RPMI7951 (cell line): ENCODE results near the gene KRT1. TPM values are rescaled to one million over a fixed set of nuclear protein-coding genes. Genes with fewer than 3 reads are reported as not detected.
"Not testable (repeated sequence)": the region's sequence is repeated elsewhere in the genome, so short reads cannot be mapped to it uniquely, and the experiment has no call there.

Experiments
- DNase-seq: peaks from one replicate; pipeline ENCODE4 v3.0.0-alpha.2; 2012; ENCODE audit warnings: low read depth
- total RNA-seq: library from RNA; depleted of rRNA; stranded (reverse); fragments of >200 nt; shearing (Covaris generic); gene quantifications from 2 replicates; pipeline ENCODE4 v1.2.3, GENCODE V29; 2014; rRNA removed

Gene KRT1
- total RNA-seq = not detected in 2 replicates

DNA sequence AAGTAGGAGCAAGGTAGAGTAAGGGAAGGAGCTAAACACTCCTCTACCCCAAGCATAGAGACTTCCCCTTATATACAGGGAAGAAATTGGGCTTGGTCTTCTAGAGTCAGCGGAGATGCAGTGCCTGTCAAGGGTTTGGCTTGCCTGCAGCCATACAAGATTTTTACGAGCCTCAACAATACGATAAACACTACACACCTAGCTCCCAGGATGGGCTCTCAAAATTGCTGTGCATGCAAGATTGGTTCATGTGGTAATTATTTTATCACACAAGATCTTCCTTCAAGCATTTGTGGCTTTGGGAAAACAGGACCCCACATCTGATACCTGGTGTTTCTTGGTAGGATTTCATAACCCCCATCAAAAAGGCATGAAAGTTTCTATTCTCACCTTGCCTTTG is at the start of gene KRT1:
TSS of gene KRT1 (minus strand) at position 45 of the 400 bp plus-strand sequence. CDS start 59 bp downstream, outside the sequence.
- no peak for DNase-seq

DNA sequence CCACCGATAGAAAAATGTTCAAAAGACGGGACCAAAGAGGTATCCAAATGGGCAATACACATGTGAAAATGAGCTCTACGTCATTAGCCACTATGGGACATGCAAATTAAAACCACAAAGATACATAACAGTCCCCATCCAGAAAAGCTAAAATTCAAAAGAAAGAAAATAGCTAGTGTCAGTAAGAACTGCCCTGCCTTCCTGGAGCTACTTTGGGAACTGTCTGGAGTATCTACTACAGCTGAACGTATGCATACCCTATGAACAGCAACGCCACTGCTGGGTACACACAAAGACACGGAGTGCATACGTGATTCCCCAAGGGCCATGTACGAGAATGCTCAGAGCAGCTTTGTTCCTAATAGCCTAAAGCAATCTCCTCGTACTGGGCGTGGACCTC is 48.9 kb upstream of the KRT1 start:
- no peak for DNase-seq

DNA sequence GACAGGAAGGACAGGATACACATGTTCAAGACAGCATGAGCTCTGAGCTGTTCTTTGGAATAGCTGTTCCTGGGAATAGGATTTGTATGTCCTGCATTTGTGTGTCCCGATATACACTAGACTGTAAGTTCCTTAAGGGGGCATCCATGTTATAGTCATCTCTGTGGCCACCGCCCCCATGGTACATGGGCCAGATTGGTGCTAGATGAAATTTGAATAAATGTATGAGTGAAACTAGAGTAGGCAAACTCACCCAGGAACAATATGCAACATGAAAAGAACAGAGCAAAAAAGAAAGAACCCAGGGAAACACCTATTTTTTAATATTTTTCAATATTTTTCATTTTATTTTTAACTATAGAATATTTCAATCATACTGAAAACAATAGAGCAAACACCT is 48.2 kb upstream of the KRT1 start:
- DNase-seq = no peak

DNA sequence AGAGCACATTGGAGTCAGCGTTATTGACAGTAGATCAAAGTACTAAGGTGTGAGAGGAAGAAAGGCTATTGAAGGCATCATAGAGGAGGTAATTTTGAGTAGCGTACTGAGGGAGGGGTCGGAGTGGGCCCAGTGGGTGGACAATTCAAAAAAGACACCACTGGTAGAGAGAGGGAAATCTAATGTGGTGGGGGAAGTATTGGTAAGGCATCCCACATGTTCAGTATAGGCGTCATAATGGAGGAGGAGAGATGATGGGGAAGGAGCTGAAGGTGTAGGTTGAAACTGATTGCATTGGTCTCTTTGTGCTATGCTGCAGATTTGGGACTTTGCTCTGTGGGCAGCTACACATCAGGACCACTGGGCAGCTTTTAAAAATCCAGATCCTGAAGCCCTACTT is 46.8 kb upstream of the KRT1 start:
- DNase-seq = no peak

DNA sequence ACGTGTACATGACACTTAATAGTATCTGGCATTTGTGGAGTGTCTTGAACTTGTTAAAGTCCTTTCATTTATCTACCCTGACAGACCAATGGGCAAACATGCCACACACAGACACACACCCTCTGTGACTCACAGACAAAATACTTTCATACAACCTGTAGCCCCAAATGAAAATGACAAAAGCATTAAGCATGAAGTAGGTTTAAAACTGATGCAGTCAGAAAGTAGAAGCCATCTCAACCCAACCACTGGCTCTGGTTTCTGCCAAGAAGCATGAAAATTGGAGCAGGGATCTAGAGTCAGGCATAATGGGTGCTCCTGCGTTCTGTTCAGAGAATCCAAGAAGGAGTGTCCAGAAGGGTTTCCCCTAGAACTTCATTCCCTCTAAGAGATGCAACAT is 46.2 kb upstream of the KRT1 start:
- no peak for DNase-seq

DNA sequence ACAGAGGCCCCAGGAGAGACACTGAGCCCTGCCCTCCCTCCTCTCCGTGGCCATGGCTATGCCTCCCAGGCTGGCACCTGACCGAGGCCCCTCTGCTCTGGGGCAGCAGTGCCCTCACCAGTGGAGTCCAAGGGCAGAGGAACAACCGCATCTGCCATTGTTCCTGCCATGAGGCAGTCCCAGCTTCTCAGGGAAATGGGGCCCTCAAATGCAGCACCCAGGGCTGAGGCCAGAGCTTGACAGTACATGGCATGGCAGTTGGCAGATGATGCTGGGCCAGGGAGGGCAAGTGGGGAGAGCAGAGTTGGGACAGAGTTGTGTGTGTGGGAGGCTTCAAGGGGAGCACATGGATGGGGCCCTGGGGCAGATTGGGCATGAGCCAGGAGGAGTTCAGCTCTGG is 44.2 kb upstream of the KRT1 start:
- DNase-seq = no peak

DNA sequence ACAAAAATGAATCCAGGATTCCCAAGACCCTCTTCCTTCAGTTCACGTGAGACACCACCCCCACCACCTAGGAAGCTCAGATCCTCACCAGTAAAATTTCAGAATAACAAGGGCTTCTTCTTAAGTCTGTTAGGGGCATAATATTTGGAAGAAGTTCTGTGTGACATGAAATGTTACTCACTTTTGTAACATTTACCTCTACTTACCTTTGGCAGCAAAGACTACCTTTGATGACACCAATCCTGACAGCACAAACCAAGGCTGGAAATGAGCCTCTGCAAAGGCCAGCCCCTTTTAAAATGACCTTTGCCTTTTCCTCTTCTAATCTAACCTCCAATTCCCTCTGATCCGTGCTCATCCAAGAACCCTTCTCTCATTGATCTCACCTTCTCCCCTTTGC is 42.5 kb upstream of the KRT1 start:
- DNase-seq = no peak

DNA sequence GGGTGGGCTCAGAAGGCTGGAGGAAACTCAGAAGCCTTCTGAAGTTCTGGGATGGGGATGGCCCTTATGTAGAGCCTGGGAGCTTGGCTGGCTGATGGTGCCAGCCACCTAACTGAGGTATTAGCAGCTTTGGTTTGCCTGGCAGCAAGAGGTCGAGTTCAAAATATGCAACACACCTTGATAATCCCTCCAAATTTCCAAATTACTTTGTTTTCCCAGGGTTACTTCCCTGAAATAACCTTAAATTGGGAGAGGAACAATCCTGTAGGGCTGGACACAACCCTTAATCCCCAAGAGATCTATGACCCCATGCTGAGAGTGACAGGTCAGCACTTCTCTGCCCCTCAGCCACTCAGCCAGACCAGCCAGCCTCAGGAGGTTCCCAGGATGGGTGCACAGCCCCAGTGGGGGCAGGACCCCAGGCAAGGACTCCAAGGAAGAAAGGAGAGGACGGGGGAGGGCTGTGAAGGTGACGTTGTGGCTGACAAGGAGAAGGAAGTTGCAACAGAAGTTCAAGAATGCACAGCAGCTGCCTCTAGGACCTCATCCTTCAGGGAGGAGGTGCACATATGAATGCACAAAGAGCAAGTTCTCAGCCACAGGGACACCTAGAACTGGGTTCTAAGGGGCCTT is 41.7 kb upstream of the KRT1 start:
- no peak for DNase-seq

DNA sequence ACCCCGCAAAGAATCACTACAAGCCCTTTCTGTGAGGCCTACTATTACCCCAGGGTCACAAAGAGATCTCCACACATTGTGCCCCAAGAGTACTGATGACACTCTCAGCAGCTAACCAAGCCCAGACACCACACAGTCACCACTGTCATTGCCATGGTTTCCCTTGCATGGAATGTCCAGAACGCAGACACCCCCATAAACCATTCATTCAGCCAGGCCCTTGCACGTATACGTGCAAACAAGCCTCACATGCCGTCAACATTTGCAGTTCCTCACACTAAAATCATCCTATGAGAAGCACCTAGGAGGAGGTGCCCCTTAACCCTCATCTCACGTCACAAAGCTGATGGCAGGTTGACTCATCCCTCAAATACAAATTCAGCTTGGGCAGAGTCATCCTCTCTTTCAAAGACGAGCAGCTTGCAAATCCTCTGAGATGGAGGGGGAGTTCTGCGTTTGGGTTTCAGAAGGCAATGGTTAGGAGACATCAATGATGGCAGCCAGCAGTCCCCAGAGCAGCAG is 40.2 kb upstream of the KRT1 start:
- DNase-seq = no peak

DNA sequence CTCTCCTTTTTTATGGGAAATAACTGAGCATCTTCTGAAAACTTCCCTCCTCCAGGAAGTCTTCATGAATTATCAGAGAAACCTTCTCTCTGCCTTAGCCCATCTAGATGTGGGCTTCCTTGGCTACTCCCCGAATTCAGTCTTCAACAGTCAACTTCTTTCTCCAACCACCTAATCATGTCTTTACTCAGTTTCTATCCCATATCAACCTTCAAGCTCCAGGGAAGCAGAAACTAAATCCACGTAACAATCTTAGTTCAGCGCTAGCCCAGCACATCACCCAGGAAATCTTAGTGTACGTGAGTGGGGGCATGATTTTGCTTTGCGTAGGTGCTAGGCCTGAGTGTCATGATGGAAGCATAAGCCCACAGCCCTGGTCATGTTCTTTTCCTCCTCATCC is 35.9 kb upstream of the KRT1 start:
- no peak for DNase-seq

DNA sequence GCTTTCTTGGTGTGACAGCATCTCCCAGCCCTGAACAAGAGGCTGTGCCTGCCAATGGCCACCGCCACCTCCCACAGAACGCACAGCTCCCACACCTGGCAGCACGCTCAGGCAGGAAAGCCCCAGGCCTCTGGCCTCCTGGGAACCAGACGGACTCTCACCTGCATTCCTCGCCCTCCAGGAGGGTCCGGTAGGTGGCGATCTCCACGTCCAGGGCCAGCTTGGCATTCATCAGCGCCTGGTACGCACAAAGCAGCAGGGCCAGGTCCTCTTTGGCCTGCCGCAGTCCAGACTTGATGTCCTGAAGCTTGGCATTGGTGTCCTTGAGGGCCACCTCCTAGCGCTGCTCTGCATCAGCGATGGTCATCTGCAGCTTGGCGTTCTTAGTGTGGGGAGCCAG is 35.2 kb upstream of the KRT1 start:
- no peak for DNase-seq

DNA sequence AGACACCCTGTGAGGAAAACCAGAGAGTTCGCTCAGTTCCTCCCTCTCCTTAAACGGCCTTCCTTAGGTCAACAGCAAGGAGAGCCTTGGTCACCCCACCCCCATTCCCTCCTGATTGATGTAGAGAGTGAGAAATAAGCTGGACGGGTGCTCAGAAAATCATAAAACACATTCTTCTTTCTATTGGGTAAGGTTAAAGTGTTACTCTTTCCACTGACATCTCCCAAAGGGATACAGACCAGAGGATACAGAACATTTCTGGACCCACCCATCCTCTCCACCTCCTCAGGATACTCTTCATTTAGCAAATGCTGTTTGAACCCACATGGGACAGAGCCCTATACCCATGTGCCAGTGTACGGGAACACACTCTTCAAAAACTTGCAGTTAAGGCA is 34.7 kb upstream of the KRT1 start:
- DNase-seq = no peak

DNA sequence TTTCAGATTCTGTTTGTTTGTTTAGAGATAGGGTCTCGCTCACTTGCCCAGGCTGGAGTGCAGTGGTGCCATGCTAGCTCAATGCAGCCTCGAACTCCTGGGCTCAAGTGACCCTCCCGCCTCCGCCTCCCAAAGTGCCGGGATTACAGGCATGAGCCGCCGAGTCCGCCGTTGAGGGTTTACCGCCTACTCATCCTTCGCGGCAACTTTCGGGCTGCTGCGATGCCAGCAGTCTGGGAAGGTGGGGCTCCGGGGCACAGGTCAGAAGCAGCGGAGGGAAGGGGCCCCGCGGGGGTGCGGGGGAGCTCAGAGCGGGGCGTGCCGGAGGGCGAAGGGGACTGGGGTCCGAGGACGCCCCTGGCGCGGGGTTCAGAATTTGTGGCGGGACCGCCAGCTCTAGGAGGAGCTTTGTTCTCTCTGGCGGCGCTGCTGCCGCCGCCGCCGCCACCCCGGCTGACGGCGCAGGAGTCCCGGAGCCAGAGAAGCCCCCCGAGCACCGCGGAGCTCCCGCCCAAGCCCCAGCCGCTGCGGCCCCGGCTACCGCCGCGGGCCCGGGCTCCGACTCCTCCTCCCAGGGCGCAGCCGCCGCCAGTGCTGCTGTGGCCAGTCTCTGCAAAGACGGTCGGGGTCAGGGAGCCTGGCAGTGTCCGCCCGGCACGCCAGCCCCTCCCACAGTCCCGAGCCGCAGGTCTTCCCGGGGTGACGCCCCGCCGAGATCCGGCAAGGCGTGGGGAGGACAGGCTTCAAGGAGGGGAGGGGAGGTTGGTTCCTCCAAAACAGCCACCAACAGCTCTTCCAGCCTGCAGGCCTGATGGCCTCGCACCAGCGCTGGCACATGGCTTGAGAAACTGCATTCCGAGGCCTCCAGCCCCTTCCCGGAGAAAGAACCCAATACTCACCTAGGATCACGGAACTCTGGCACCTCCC is 34.0 kb upstream of the KRT1 start:
- peak; percentile 4 for DNase-seq

DNA sequence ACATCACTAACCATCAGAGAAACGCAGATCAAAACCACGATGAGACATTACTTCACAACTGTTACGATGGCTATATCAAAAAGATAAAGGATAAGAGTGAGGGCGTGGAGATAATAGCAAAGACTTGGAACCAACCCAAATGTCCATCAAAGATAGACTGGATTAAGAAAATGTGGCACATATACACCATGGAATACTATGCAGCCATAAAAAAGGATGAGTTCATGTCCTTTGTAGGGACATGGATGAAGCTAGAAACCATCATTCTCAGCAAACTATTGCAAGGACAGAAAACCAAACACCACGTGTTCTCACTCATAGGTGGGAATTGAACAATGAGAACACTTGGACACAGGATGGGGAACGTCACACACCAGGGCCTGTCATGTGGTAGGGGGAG is 31.9 kb upstream of the KRT1 start:
- DNase-seq = not testable (repeated sequence)

DNA sequence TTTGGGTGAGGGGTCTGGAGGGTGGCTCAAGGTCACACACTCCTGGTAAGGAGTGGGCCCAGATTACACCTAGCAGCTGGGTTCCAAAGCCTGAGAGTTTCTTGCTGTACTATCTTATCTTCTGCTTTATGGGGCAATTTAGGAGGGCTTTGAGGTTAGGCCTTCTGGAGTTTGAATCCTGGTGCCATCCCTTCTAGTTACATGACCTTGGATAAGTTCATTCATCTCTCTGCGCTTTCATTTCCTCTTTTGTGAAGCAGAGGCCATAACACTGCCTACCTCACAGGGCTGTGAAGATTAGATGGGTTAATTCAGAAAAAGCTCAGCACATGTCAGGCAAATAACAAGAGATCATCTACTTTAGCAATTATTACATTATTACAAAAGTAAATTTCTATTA is 30.5 kb upstream of the KRT1 start:
- no peak for DNase-seq

DNA sequence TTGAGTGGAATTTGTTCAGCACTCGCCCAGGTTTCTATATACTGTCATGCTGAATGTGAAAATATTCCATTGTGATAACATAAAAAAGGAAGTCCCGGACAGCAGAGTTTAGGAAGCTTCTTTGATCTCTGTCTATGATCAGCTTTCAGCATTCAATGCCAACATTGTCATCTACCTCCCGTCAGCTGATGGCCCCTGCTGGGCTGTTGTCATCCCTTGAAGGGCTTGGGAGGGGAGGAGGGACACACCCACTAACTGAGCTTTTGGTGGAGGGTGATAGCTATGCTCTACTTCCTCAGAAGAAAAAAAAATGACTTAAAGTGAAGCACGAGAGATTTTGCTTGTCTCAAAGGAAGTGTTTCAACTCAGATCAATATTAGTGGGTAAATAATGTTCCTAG is 27.8 kb upstream of the KRT1 start:
- DNase-seq = no peak

DNA sequence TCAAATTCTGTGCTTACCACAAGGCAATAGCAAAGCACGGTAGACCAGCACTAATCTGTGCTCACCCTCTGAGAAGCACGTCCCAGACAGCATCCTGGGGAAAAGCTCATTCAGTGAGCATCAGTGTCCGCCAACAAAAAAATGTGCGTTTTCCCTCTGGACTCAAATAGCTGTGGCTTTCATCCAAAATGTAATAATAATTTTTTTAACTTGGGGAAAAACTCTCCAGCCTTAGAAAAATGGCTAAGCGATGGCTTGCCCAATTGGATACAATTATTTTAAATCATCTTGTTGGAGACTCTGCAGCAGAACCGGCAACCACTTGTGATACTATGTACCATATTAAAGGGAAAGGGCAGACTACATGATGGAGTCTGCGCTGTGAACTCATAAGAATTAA is 24.3 kb upstream of the KRT1 start:
- no peak for DNase-seq

DNA sequence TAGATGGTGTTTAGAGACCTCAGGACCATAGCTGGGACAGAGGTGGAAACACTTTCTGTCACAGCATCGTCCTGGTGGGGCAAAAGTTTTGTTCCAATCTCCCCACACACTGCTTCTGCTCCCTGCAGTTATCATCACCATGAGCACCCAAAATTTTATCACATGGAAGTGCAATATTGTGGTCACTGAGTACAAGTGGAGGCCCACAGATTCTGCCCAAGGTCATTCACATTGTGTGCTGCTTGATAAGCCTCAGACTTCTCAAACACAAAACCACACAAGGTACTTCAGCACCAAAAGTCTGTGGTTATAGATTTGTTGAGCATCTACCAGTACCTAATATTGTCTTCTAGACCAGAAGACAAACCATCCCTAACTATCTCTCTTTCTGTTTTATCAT is 23.7 kb upstream of the KRT1 start:
- no peak for DNase-seq

DNA sequence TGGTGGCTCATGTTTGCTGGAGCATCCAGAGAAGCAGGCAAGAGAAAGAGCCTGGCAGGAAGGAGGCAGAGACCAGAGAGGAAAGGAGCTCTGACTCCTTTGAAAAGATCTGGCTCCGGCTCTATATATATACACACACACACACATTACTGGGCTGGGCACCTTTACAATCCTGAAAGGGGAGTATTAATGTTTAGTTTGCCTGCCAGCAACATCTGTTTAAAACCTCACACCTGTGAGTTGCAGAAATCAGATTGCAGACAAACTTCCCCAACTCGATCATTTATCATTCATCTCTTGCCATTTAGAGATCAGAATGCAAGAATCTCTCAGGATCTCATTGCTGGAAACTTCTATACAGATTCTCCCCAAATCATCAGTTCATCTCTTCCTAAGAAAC is 23.2 kb upstream of the KRT1 start, which contains the start of gene KRT77:
TSS of gene KRT77 (minus strand) at position 101 of the 400 bp plus-strand sequence. CDS start at position 11, 90 bp downstream.
- DNase-seq = no peak

DNA sequence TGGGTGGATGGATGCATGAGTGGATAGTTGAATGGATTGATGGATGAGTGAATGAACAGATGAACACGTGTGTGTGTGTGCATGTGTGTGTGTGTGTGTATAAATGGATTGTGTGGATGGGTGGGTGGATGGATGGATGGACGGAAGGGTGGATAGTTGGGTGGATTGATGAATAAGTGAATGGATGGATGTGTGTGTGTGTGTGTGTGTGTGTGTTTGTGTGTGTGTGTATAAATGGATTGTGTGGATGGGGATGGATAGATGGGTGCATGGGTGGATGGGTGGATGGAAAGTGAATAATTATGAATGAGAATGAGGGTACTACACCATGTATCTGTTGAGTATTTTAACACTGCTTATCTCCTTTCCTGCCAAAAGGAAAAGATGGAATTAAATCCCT is 22.1 kb upstream of the KRT1 start:
- no peak for DNase-seq

DNA sequence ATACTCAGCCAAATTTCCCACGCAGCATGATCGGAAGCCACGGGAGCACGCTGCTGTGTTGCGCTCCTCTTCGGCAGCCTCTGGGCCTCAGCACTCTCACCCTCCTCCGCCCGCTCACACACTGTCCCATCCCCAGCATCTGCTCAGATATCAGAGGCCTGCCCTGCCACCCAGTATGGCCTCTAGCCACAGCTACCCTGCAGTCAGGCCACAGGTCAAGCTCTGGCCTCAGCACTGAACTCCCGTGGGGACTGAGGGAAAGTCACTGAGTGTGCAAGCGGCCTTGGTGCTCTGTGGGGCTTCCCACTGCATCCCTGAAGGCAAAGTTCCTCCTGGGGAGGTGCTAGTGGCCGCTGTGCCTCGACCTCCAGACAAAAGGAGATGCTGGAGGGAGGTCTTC is 21.1 kb upstream of the KRT1 start:
- no peak for DNase-seq

DNA sequence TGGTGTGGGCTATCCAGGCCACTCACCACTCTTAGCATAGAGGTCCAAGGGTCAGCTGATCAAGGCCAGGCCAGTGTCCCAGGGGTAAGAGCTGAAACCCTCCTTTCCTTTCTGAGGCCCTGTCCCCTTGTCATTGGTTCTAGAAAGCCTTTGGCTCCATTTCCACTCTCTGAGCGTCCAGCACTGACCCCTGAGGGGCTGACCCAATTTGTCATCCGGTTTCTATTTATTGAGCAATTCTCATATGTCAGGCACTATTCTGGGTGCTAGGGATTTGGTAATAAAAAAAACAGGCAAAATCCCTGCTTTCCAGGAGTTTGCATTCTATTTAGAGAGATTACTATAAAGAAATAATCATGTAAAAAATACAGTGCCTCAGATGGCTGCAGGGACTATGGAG is 19.8 kb upstream of the KRT1 start:
- no peak for DNase-seq

DNA sequence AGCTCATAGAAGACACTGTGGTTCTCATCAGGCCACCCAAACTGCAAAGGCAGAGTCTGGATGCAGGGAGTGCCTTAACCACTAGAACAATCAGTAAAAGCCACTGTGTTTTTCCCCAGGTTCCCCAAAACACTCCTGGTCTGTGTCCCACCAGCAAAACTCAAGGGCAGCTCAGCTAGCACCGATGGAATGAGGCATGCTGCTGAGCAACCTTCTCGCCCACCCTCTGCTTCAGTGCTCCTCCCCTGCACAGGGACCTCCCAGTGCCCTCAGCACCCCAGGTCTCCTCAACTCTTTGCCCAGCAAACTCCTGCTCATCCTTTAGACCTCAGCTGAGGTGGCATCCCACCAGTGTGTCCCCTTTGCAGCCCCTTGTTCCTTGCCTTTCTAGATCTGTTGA is 19.2 kb upstream of the KRT1 start:
- DNase-seq = no peak
